Fibroblast of pulmonary artery (primary cell): Measurements from ENCODE around the gene CCDC73.
A peak's percentile ranks its signal among the peaks of the same experiment; 100 is the strongest.

Experiments used
- DNase-seq: peaks from one replicate; pipeline ENCODE4 v3.0.0-alpha.2; 2010; ENCODE audit warnings: low read depth
- H3K4me3 ChIP-seq: replicated peaks from 2 replicates; pipeline ENCODE4 v1.5.1; 2011; ENCODE audit warnings: low read depth, mild to moderate bottlenecking, control low read depth, low read length, moderate library complexity
- TF ChIP-seq, protein P1 (sequence below): IDR thresholded peaks from 2 replicates; pipeline ENCODE4 v1.5.1; 2011; ENCODE audit warnings: mild to moderate bottlenecking, control low read depth, low read length, inconsistent platforms; ENCODE audit errors: missing control alignments

The CCDC73 gene

DNA sequence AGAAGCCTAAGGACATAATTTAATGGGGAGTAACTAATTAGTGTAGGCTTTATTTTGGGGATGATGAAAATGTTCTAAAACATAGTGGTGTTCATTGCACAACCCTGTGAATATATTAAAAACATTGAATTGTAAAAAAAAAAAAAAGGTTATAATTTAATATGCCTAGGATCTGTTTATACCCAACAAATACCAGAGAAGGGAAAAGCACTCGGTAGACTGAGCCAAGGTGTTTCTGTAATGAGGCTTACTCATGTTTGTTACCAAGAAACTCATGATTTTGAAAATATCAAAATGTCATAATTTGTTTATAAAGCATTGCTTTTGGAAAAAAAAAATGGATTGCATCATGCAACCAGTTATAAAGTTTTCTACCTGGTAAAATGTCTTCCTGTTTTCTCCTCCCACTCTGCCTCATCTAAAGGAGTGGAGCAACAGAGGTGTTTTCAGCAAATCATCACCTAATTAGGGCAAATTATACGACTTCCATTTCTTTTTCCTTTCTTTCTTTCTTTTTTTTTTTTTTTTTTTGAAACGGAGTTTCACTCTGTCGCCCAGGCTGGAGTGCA is 225.1 kb downstream of the CCDC73 start:
- TF ChIP-seq, protein P1, sequence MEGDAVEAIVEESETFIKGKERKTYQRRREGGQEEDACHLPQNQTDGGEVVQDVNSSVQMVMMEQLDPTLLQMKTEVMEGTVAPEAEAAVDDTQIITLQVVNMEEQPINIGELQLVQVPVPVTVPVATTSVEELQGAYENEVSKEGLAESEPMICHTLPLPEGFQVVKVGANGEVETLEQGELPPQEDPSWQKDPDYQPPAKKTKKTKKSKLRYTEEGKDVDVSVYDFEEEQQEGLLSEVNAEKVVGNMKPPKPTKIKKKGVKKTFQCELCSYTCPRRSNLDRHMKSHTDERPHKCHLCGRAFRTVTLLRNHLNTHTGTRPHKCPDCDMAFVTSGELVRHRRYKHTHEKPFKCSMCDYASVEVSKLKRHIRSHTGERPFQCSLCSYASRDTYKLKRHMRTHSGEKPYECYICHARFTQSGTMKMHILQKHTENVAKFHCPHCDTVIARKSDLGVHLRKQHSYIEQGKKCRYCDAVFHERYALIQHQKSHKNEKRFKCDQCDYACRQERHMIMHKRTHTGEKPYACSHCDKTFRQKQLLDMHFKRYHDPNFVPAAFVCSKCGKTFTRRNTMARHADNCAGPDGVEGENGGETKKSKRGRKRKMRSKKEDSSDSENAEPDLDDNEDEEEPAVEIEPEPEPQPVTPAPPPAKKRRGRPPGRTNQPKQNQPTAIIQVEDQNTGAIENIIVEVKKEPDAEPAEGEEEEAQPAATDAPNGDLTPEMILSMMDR, result no peak
- no peak for DNase-seq
- H3K4me3 ChIP-seq, result no peak overlapping the region

- no peak overlapping the region for H3K4me3 ChIP-seq
- TF ChIP-seq, protein P1, result no peak
- no peak for DNase-seq
These were observed 227.3 kb downstream of the CCDC73 start for GRCh38 chr11:32567154-32567553.

DNA sequence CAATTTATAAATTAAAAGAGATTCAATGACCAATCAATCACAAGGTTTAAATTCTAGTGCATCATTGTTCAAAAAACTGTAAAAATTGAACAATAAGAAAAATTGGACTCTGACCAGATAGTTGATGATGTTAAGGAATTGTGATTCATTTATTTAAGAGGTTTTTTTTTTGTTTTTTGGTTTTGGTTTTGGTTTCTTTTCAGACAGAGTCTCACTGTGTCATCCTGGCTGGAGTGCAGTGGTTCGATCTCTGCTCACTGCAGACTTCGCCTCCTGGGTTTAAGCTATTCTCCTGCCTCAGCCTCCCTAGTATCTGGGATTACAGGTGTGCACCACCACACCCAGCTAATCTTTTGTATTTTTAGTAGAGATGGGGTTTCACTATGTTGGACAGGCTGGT is 227.9 kb downstream of the CCDC73 start:
- TF ChIP-seq, protein P1, result no peak
- DNase-seq, result no peak
- H3K4me3 ChIP-seq, result no peak overlapping the region

GRCh38 chr11:32563600-32563959 is 230.9 kb downstream of the CCDC73 start:
- no peak overlapping the region for H3K4me3 ChIP-seq
- DNase-seq, result no peak
- TF ChIP-seq, protein P1, result no peak

DNA sequence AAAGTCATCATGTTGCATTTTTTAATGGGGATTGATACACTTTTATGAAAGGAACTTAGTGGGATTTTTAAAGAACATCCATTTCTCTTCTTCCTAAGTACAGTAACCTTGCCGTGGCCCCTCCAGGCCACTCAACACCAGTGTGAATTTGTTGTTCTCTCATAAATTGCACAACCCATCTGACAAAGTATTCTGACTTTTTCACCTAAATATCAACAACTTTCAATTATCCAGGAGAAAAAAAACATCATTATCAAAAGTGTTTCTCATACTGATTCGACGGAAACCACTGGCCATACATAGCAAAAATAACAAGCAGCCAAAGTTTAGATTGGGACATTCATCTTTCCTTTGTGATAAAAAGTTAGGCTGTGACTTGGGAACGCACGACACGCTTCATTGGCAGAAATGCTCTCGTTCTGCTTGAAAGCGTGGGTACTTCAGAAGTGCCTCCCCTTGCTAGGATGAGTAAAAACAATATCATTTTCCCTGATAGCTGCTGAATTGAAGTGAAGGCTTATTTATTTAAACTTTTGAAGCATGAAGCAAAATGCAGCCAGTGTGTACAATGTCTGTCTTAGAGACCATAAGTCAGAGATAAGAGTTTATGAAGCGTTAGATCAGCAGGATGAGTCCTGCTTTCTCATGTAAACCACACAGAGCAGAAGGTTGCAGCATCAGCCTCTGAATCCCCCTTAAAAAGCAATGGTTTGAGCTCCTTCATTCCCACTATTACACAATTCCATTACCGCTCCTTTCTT is 231.4 kb downstream of the CCDC73 start:
- H3K4me3 ChIP-seq, result no peak overlapping the region
- peak; percentile 42 for DNase-seq
- TF ChIP-seq, protein P1, result no peak

DNA sequence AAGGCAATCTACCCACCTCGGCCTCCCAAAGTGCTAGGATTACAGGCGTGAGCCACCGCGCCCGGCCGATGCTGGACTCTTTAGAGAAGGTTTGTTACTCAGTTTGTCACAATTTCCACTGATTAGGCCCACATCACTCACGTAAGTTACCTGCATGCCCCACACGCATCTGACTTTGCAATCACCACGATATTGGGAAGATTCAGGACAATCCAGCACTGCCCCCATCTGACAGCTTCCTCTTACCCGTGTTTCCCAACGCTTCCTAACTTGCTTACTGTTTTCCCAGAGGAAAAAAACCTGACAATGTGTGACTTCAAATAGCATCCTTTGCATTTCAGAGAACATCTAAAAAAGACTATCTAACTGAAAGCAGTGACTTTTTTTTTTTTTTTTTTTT is 232.6 kb downstream of the CCDC73 start:
- no peak overlapping the region for H3K4me3 ChIP-seq
- DNase-seq, result no peak
- TF ChIP-seq, protein P1, result no peak

DNA sequence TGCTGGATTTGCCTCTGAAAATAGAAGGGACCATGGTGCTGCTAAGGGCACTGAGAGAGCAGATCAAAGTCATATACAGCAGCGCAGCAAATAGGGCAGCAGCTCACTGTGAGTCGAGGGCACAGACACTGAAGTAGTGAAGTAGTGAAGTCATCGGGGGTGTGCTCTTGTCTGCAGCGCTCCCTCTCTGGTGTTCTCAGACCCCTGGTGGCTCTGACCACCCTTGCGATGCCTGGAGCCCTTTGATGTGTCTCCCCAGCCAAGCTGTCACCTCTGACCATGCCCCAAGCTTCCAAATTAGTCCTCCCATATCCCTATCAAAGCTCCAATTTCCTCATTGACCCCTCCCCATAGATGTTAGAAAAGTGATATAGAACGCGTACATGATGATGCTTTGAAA is 238.6 kb downstream of the CCDC73 start:
- TF ChIP-seq, protein P1, result no peak
- DNase-seq, result no peak
- no peak overlapping the region for H3K4me3 ChIP-seq
